ENCODE results near the gene DTX1. TPM values are rescaled to one million over a fixed set of nuclear protein-coding genes. Genes with fewer than 3 reads are reported as not detected.

DTX1 gene
- total RNA-seq, 2 donors from 2014 or later = 0.41 to 1.3 TPM

DNA sequence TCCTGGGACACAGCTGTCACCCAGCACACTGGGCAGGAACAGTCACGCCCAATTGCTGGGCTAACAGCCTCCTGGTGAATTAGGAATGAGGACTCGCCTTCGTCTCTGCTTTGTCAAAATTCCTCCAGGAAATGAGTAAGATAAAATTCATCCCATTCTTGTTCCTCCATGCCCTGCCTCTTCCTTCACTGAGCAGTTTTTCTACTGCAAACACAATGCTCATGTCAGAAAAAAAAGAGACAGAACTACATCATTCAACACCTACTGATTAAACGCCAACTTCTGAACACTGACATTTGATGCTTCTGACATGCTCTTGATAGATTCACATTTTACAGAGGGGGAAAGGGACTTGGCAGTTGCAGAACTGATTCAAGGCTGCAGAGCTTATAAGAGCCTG, 37.5 kb upstream of the DTX1 start:
- Histone ChIP-seq H3K36me3 (no peaks in the 10 kb centered on the region), H3K27ac (no peak overlapping the region), H3K4me1 (ENCODE audit: control insufficient read depth in 1 of 2, low read depth in 2 of 2) (no peaks in the 10 kb centered on the region), H3K4me3 (no peak overlapping the region), H3K9me3 (no peaks in the 10 kb centered on the region), H3K27me3 (replicated peaks; ENCODE audit: insufficient read depth) (no peaks in the 10 kb centered on the region)
- no peak for ATAC-seq (ENCODE audit: insufficient number of reproducible peaks, low FRiP score, low read depth)
- TF ChIP-seq CTCF (IDR thresholded peaks at IDR 0.05) = no peak
- no peak for DNase-seq (ENCODE audit: low spot score)

- Histone ChIP-seq H3K9me3 (no peaks in the 10 kb centered on the region), H3K27ac (no peak overlapping the region), H3K27me3 (replicated peaks; ENCODE audit: insufficient read depth) (no peaks in the 10 kb centered on the region), H3K36me3 (no peaks in the 10 kb centered on the region), H3K4me1 (ENCODE audit: control insufficient read depth in 1 of 2, low read depth in 2 of 2) (no peaks in the 10 kb centered on the region), H3K4me3 (no peak overlapping the region)
- TF ChIP-seq CTCF (IDR thresholded peaks at IDR 0.05) = no peak
- no peak for DNase-seq (ENCODE audit: low spot score)
- no peak for ATAC-seq (ENCODE audit: insufficient number of reproducible peaks, low FRiP score, low read depth)
Measured at GRCh38 chr12:113021500-113021899, 35.0 kb upstream of the DTX1 start.

- Histone ChIP-seq H3K36me3 (no peaks in the 10 kb centered on the region), H3K9me3 (no peaks in the 10 kb centered on the region), H3K27ac (no peak overlapping the region), H3K4me1 (ENCODE audit: control insufficient read depth in 1 of 2, low read depth in 2 of 2) (no peaks in the 10 kb centered on the region), H3K27me3 (replicated peaks; ENCODE audit: insufficient read depth) (no peaks in the 10 kb centered on the region), H3K4me3 (no peak overlapping the region)
- no peak for TF ChIP-seq CTCF (IDR thresholded peaks at IDR 0.05)
- no peak for ATAC-seq (ENCODE audit: insufficient number of reproducible peaks, low FRiP score, low read depth)
- DNase-seq (ENCODE audit: low spot score) = no peak
Measured at GRCh38 chr12:113022563-113023297, 33.8 kb upstream of the DTX1 start.

DNA sequence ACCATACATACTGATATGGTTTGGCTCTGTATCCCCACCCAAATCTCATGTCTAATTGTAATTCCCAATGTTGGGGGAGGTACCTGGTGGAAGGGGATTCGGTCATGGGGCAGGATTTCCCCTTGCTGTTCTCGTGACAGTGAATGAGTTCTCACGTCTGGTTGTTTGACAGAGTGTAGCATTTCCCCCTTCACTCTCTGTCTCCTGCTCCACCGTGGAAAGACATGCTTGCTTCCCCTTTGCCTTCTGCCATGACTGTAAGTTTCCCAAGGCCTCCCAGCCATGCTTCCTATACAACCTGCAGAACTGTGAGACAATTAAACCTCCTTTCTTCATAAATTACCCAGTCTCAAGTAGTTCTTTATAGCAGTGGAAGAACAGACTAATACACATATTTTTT, 28.8 kb upstream of the DTX1 start:
- no peaks in the 10 kb centered on the region for H3K27me3 ChIP-seq (replicated peaks; ENCODE audit: insufficient read depth)
- no peaks in the 10 kb centered on the region for H3K4me1 ChIP-seq (ENCODE audit: control insufficient read depth in 1 of 2, low read depth in 2 of 2)
- ATAC-seq (ENCODE audit: insufficient number of reproducible peaks, low FRiP score, low read depth) (no peak), DNase-seq (ENCODE audit: low spot score) (no peak)
- no peak overlapping the region for H3K4me3 ChIP-seq
- no peaks in the 10 kb centered on the region for H3K9me3 ChIP-seq
- no peak for TF ChIP-seq CTCF (IDR thresholded peaks at IDR 0.05)
- no peak overlapping the region for H3K27ac ChIP-seq
- H3K36me3 ChIP-seq = no peaks in the 10 kb centered on the region

DNA sequence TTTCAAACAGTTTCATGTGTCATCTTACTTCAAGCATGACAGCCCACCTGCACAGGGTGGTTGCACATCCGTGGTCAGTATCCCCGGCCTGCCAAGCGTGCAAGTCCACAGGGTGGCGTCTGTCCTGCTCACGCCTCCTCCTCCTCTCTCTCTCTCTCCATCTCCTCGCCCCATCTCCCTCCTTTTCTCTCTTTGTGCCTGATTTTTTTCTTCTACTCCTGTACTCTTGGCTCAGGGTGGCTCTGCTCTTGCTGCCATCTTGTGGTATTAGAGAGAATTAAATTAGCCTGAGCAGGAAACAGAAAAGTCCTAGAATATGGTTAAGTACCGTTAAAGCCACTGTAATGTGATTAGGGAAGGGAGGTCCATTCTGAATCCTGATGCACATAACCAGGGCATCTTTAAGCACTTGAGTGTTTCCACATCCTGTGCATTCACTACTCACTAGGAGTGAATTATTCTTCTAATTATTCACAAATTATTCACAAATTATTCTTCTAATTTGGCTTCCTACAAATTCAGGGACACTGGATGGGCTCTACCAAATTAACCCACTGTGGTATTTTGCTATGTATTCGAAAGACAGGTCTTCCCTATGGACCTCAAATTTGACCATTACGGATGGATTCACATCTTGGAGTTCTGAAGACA, 25.5 kb upstream of the DTX1 start:
- Histone ChIP-seq H3K4me1 (ENCODE audit: control insufficient read depth in 1 of 2, low read depth in 2 of 2) (no peaks in the 10 kb centered on the region), H3K36me3 (no peaks in the 10 kb centered on the region), H3K4me3 (no peak overlapping the region), H3K27ac (no peak overlapping the region), H3K9me3 (no peaks in the 10 kb centered on the region), H3K27me3 (replicated peaks; ENCODE audit: insufficient read depth) (no peaks in the 10 kb centered on the region)
- TF ChIP-seq CTCF (IDR thresholded peaks at IDR 0.05) = peak; percentile 68
- no peak for DNase-seq (ENCODE audit: low spot score)
- ATAC-seq (ENCODE audit: insufficient number of reproducible peaks, low FRiP score, low read depth) = no peak

Measured in thoracic aorta (tissue), 2 donors.